ENCODE measurements around the gene DNAJC5G.

- no peak for TF ChIP-seq PREB (CRISPR knock-in tag; IDR thresholded peaks at IDR 0.05)
- no peak for TF ChIP-seq TAF15 (IDR thresholded peaks at IDR 0.05; ENCODE audit: low read depth, low read length)
- peak; percentile 36 to 44; a peak in 3 of 4 replicates for TF ChIP-seq NRF1 (conservative IDR thresholded peaks at IDR 0.05 in 1 of 2, IDR thresholded peaks at IDR 0.05 in 1 of 2)
- TF ChIP-seq CTCF (IDR thresholded peaks at IDR 0.05 in 2 of 3, conservative IDR thresholded peaks at IDR 0.05 in 1 of 3; ENCODE audit: insufficient read depth in 2 of 3, low read depth in 1 of 3, low read length in 3 of 3), result peak; percentile 80 to 93 (median 85)
- no peak for TF ChIP-seq TSC22D4 (tag; IDR thresholded peaks at IDR 0.05)
- TF ChIP-seq SNAPC5 (CRISPR knock-in tag; IDR thresholded peaks at IDR 0.05), result no peak
- TF ChIP-seq CTBP1 (IDR thresholded peaks at IDR 0.05; ENCODE audit: borderline replicate concordance), result no peak
- no peak for TF ChIP-seq CEBPB (tag; IDR thresholded peaks at IDR 0.05)
- peak; percentile 32; the same call in 1 of the 2 replicates for TF ChIP-seq BCOR (IDR thresholded peaks at IDR 0.05)
Observed at GRCh38 chr2:27303093-27304025, 28.1 kb downstream of the DNAJC5G start.

Data from K562 (cell line).